Astrocyte of the hippocampus (primary cell): ENCODE data around the gene THADA.

Source experiments
- DNase-seq: peaks from one replicate; pipeline ENCODE4 v3.0.0; 2011; ENCODE audit warnings: low read depth, low spot score

THADA gene

DNA sequence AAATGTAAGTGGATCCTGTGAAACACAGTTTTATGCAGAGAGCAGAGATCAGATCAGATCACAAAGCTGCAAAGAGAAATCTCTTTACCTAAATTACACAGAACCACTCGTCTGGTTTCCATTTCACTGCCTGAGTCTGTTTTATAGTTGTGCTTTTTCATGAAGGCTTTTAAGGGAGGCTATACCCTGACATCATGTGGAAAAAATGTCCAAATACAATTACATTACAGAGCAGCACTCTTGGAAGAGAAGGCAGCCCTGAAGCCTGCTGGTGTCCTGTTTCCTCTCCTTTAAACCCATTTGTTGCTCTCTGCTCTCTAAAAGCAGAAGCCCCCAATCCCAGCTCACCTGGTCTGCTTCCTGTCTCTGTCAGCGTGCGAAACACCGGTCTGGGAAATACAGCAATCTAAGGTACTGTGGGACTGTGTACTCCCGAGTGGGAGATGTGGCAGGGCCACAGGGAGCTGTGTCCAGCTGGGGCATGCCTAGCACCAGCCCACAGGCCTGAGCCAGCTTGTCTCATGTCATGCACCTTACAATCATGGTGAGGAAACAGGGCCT lies 344.6 kb downstream of the THADA start:
- peak; percentile 84 for DNase-seq

DNA sequence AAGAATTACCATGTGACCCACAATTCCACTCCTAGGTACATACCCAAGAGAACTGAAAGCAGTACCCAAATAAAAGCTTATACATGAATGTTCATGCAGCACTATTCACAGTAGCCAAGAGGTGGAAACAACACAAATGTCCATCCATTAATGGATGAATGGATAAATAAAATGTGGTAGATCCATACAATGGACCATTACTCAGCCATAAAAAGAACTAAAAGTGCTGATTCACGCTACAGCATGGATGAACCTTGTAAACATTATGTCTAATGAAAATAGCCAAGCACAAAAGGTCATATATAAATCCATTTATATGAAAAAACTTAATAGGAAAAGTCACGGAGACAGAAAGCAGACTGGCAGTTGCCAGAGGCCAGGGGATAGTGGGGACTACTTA lies 345.8 kb downstream of the THADA start:
- DNase-seq: no peak

DNA sequence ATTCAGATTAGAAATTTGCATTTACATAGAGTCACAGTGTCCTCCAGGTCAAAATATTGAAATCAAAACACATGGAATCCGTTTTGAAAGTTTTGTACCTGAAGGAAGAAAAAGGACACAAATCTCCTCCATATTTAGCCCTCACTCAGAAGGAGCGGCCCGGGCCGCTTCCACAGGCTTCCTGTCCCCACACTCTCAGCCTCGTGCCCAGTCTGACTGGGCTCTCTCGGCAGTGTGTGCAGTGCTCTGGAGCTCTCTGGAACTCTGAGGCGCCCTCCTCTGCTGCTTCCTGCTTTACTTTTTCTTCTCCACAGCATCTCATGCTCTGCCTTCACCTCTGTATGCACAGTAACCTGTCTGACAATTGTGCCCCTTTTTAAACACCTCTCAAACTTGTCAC lies 347.2 kb downstream of the THADA start:
- no peak for DNase-seq

DNA sequence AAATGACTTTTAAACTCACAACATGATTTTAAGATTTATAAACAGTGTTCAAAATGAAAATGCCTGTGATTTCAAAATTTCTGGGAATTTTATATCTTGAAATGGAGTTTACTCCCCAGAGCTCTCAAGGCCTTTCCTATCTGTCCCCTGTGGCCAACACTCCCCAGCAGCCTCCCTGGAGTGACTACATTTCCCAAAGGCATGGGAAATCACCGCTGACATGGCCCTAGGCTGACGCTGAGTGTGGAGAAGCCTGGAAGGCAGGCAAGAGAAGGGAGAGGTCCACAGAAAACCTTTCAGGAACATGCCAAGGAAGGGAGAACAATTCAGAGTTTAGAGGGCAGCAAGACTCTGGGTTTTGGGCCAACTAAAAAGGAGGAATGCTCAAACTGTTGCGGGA lies 349.2 kb downstream of the THADA start:
- no peak for DNase-seq

DNA sequence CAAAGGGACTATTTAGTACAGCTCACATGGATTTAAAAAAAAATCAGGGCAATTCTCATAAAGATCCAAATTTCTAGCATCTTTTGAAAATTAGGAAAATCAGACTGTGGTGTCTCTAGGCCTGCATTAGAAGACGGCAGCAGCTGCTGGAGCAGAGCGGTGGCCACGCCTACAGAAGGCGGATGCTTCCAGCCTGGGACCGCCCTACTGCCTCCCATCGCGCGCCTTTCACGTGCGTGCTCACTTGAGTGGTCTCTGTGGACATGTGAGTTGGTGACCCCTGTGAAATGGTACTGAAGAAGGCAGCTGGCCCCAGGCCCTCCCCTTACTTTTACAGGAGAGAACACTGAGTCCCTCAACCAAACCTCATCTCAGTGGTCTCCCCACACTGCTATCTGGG lies 354.3 kb downstream of the THADA start:
- no peak for DNase-seq

- DNase-seq: no peak
These were observed 355.1 kb downstream of the THADA start for GRCh38 chr2:43240766-43241150.

DNA sequence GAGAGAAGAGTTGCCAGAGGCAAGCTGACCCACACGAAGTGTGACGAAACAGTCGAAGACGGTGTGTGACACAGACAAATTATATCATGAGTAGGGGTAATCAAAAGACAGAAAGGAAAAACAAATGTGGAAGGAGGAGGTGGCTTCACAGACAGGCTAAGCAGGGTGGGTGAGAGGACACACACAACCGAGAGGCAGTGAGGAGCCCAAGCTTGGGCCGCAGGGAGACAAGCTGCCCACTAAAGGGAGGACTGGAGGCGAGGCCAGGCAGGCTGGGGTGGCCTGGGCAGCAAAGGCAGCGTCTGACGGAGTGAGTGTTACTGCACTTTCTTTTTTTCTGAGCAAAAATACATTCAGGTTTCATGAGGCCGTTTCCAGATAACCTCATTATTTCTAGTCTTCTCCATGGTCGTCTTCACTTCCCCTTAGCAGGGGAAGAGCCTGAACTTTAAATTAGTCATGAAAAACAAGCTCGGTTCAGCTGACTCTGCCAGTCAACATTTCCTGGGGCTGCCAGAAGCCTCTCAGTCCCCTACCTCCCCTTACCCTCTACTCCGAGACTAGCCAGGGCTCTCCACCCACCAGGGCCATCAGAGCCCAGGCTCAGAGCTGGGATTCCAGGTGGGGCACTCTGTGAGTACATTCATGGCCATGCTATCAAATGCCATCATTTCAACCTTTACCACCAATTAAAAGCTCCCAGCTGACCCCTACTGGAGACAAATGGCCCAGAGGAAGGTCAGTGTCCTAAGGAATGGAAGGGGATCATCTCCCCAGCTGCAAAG lies 355.7 kb downstream of the THADA start:
- no peak for DNase-seq

GRCh38 chr2:43238813-43239212 lies 357.0 kb downstream of the THADA start:
- DNase-seq: no peak

GRCh38 chr2:43238176-43238575 lies 357.7 kb downstream of the THADA start:
- DNase-seq: peak; percentile 61

GRCh38 chr2:43233218-43234212 lies 362.3 kb downstream of the THADA start:
- DNase-seq: no peak

DNA sequence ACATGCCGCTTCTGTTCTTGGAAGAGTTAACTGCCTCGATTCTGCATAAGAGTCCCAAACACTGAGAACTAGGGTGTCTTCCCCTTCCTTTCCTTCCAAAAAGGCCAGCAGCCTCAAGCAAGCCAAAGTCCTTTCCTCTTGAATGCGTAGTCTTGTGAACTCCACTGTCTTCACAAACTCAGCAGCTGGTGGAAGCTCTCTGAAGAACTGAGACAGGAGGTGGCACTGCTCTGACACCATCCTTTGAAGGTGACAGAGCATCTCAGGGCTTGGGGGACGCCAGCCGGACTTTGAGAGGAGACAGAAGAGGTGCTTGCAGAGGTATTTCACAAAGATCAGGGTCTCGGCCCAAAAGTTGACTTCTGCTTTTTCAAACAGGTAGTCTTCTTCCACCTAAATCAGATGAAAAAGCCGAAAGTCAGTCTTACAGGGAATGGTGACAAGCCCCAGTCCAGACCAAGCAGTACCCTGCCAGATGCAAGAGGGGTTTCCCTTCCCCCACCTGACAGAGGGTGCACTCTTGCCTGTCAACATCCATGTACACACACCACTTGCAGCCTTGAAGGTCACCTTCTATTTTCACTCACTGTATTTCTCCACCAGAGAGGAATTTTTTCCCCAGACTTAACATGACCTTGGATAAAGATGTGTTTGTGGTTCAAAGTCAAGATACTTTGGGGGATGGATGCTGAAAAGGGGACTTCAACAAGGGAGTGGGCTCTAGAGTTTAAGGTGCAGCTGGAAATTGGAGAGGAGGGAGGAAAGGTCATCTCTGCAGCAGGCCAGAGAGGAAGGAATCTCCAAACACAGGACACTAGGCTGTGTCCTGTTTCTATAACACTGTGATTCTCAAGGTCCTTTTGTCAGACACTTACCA lies 364.6 kb downstream of the THADA start:
- DNase-seq: no peak

DNA sequence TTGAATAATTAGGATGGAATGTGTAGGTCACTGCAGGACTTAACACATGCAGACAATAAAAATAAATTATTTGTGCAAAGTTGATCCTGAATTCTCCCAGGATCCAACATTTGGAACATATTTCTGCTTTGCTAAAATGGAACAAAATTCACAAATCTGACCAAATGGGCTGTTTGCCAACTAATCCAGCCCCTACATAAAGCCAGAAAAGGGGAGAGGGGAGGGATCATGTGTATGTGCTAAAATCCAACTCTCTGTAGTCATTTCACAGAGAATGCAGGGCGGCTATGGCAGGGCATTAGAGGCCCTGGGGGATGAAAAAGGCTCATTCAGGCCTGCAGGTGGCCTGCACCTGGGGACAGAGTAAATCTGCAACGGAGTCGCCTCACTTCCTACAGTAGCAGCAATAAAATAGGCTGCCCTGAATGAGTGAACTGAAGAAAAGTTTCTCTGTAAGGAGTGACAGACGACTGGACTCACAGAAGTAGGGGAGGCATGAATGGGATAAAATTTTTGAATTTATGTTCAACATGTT lies 365.4 kb downstream of the THADA start:
- DNase-seq: no peak

DNA sequence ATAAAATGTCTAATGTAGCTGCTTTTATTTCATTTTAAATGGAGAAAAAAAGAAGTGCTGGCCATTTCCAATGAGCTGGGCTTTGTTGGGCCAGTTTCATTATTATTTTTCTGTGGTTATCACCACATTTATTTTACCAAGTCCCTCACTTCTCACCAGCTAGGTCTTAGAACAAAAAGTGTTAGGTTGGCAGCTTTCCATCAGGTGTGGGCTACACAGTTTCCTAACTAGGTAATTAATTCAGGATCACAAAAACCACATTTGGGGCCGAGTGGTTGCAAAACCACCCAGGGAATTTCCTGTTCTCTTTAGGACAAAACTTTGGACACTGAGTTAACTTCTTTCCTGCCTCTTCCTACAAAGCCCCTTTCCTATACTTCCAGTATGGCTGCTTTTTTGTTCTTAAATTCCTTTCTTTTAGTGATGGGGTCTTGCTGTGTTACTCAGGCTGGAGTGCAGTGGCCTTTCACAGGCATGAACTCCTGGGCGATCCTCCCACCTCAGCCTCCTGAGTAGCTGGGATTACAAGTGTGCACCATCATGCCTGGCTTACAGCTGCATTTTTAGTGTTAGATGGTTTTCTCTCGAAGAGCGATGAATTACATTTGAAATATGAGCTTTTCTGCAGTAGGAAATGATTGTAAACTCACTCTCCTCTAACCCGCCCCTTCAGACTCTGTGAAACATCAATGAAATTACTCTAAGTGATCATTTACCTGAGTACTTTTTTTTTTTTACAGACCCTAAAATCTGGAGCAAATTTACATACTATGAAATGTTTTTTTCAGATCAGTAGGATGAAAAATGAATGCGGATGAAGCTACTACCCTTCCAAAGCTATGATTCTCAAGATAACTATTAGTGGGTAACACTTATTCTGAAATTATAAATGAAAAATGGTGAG lies 366.8 kb downstream of the THADA start:
- DNase-seq: peak; percentile 70

GRCh38 chr2:43228321-43228751 lies 367.5 kb downstream of the THADA start:
- peak; percentile 11 for DNase-seq

DNA sequence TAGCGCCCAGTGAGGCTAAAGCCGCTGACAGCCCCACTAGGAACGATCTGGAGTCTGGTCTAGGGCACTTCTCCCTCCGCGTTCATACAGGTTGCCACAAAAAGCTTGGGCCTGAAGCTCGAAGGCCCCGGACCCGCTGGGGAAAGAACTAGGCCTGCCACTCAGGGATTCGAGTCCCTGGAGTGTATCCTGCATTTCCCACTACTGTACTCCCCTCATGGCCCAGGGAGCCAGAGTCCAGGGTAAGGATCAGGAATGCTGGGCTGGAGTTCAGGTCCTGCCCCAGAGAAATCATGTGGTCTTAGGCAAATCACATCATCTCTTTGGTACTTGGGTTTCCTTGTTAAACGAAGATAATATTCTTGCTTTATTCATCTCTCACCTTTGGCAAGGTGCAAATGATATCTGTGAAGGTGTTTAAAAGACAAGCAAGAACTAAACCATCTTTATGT lies 368.0 kb downstream of the THADA start:
- no peak for DNase-seq

DNA sequence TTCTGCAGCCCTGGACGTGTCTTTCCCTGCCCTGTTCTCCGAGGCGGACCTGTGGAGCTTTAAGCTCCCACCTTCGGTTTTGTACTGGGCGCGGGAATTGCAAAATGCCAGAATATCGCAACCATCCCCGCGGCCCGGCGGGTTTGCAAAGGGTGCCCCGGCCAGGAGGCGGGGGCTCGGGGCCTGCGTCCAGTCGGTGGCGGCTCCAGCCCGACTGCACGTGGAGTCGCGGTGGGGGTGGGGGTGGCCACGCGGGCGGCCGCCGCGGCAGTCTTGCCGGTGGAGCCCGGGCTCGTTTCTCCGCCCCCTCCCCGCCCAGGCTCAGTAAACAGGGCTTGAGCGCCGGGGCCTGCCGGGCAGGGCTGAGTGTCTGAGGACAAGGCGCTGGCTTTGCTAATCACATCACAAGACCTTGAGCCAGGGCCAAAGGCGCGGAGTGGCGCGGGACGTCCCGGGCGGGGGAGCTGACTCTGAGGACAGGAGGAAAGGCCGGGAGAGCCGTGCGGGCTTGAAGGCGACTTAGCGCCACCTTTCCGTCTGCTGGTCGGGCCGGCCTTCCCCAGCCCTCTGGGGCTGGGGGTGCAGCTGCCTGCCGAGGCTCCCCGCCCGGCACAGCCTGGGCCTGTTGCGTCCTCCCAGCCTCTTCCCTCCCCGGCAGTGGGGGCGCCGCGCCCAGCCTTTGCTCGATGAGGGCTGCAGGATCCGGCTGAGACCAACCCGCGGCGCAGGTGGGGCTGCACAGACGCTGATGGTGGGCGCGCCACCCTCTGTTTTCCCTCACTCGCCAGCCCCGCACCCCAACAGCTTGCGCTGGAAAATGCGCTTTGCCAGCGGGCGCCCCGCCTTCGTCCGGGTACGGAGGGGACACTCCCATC lies 368.6 kb downstream of the THADA start:
- DNase-seq: peak; percentile 89

DNA sequence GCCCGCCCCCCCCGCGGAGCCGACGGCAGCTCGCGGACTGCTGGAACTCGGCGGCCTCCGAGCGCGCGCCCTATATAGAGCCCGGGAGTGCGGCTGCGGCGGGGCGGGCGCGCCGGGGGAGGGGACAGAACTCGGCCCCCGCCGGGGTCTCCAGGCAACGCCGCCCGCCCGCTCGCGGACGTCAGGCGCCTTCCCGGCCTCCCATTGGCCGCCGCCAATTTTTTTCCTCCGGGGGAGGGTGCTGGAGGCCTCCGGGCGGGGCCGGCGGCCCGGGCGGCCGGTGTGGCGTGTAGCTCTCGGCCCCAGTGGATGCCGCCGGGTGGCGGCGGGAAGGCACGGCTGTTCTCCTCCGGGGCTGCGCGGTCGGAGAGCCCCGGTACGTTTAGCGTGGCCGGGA lies 369.3 kb downstream of the THADA start, which contains the start of gene ZFP36L2:
Gene ZFP36L2 (minus strand): TSS at position 49 of the 397 bp plus-strand sequence. CDS start 291 bp downstream, outside the sequence.
- peak; percentile 99 for DNase-seq

GRCh38 chr2:43225788-43226557 lies 369.9 kb downstream of the THADA start:
- peak; percentile 85 for DNase-seq
